Measurements from ENCODE around the gene PIH1D1.
A peak's percentile ranks its signal among the peaks of the same experiment; 100 is the strongest.

The PIH1D1 gene

GRCh38 chr19:49456326-49456725, 4.7 kb upstream of the PIH1D1 start:
- Histone ChIP-seq H3K79me2 (ENCODE audit: control insufficient read depth, low read length) (peaks cover 52% of the 10 kb centered on the region), H4K20me1 (ENCODE audit: control insufficient read depth, insufficient read depth, low read depth, low read length) (no peaks in the 10 kb centered on the region), H3K36me3 (ENCODE audit: control insufficient read depth, low read length) (peaks cover 40% of the 10 kb centered on the region), H3K9me3 (ENCODE audit: control insufficient read depth, insufficient read depth, low read length) (no peaks in the 10 kb centered on the region), H3K4me3 (ENCODE audit: low read length) (no peak overlapping the region), H3K4me2 (ENCODE audit: low read length) (no peak overlapping the region), H3K4me1 (ENCODE audit: control insufficient read depth, low read length) (peaks cover 16% of the 10 kb centered on the region), H3K27me3 (ENCODE audit: control insufficient read depth, low read length) (no peaks in the 10 kb centered on the region), H3K27ac (ENCODE audit: low read depth, low read length) (no peak overlapping the region), H3K9me2 (replicated peaks; ENCODE audit: control insufficient read depth, low read length) (no peaks in the 10 kb centered on the region), H3F3A (ENCODE audit: control insufficient read depth, insufficient read depth) (peaks cover 8% of the 10 kb centered on the region)
- TF ChIP-seq, protein P1, sequence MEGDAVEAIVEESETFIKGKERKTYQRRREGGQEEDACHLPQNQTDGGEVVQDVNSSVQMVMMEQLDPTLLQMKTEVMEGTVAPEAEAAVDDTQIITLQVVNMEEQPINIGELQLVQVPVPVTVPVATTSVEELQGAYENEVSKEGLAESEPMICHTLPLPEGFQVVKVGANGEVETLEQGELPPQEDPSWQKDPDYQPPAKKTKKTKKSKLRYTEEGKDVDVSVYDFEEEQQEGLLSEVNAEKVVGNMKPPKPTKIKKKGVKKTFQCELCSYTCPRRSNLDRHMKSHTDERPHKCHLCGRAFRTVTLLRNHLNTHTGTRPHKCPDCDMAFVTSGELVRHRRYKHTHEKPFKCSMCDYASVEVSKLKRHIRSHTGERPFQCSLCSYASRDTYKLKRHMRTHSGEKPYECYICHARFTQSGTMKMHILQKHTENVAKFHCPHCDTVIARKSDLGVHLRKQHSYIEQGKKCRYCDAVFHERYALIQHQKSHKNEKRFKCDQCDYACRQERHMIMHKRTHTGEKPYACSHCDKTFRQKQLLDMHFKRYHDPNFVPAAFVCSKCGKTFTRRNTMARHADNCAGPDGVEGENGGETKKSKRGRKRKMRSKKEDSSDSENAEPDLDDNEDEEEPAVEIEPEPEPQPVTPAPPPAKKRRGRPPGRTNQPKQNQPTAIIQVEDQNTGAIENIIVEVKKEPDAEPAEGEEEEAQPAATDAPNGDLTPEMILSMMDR (IDR thresholded peaks at IDR 0.05; ENCODE audit: low read depth, low read length, poor library complexity, severe bottlenecking) = no peak
- no peak for TF ChIP-seq EZH2phosphoT487 (IDR thresholded peaks at IDR 0.05; ENCODE audit: borderline replicate concordance, low read length)

- no peaks in the 10 kb centered on the region for H3K9me3 ChIP-seq (ENCODE audit: control insufficient read depth, insufficient read depth, low read length)
- peaks cover 9% of the 10 kb centered on the region for H3F3A ChIP-seq (ENCODE audit: control insufficient read depth, insufficient read depth)
- no peaks in the 10 kb centered on the region for H3K9me2 ChIP-seq (replicated peaks; ENCODE audit: control insufficient read depth, low read length)
- no peaks in the 10 kb centered on the region for H3K27me3 ChIP-seq (ENCODE audit: control insufficient read depth, low read length)
- H3K79me2 ChIP-seq (ENCODE audit: control insufficient read depth, low read length) = peaks cover 57% of the 10 kb centered on the region
- H3K36me3 ChIP-seq (ENCODE audit: control insufficient read depth, low read length) = peaks cover 41% of the 10 kb centered on the region
- no peaks in the 10 kb centered on the region; the same call in 1 of the 2 replicates for H4K20me1 ChIP-seq (ENCODE audit: control insufficient read depth, insufficient read depth, low read depth, low read length)
- H3K4me1 ChIP-seq (ENCODE audit: control insufficient read depth, low read length) = peaks cover 16% of the 10 kb centered on the region
- H3K27ac ChIP-seq (ENCODE audit: low read depth, low read length) = no peak overlapping the region
- H3K4me2 ChIP-seq (ENCODE audit: low read length) = no peak overlapping the region
- no peak for TF ChIP-seq EZH2phosphoT487 (IDR thresholded peaks at IDR 0.05; ENCODE audit: borderline replicate concordance, low read length)
- TF ChIP-seq, protein P1 (IDR thresholded peaks at IDR 0.05; ENCODE audit: low read depth, low read length, poor library complexity, severe bottlenecking) = no peak
- no peak overlapping the region for H3K4me3 ChIP-seq (ENCODE audit: low read length)
Measured at GRCh38 chr19:49455773-49456172, 4.2 kb upstream of the PIH1D1 start.

GRCh38 chr19:49453757-49454240, 2.2 kb upstream of the PIH1D1 start:
- peaks cover 71% of the 10 kb centered on the region for H3K79me2 ChIP-seq (ENCODE audit: control insufficient read depth, low read length)
- H3K36me3 ChIP-seq (ENCODE audit: control insufficient read depth, low read length) = peaks cover 44% of the 10 kb centered on the region
- no peaks in the 10 kb centered on the region for H3K9me2 ChIP-seq (replicated peaks; ENCODE audit: control insufficient read depth, low read length)
- peaks cover 24% of the 10 kb centered on the region for H3K4me1 ChIP-seq (ENCODE audit: control insufficient read depth, low read length)
- no peaks in the 10 kb centered on the region for H3K27me3 ChIP-seq (ENCODE audit: control insufficient read depth, low read length)
- H3F3A ChIP-seq (ENCODE audit: control insufficient read depth, insufficient read depth) = peaks cover 11% of the 10 kb centered on the region
- H3K9me3 ChIP-seq (ENCODE audit: control insufficient read depth, insufficient read depth, low read length) = no peaks in the 10 kb centered on the region
- H4K20me1 ChIP-seq (ENCODE audit: control insufficient read depth, insufficient read depth, low read depth, low read length) = no peaks in the 10 kb centered on the region; the same call in 1 of the 2 replicates
- TF ChIP-seq, protein P1 (IDR thresholded peaks at IDR 0.05; ENCODE audit: low read depth, low read length, poor library complexity, severe bottlenecking) = no peak
- no peak for TF ChIP-seq EZH2phosphoT487 (IDR thresholded peaks at IDR 0.05; ENCODE audit: borderline replicate concordance, low read length)
- peak overlapping the region; percentile 93 for H3K4me2 ChIP-seq (ENCODE audit: low read length)
- H3K27ac ChIP-seq (ENCODE audit: low read depth, low read length) = peak overlapping the region; percentile 94
- H3K4me3 ChIP-seq (ENCODE audit: low read length) = peak overlapping the region; percentile 99
